SHP77 treated with DMSO at 0.1 percent for 48 hours (cell line): ENCODE results near the gene SPTBN5.

Experiments used
- DNase-seq: peaks from one replicate; lab custom pipeline; 2025; lab: John Stamatoyannopoulos, UW

Gene SPTBN5

DNA sequence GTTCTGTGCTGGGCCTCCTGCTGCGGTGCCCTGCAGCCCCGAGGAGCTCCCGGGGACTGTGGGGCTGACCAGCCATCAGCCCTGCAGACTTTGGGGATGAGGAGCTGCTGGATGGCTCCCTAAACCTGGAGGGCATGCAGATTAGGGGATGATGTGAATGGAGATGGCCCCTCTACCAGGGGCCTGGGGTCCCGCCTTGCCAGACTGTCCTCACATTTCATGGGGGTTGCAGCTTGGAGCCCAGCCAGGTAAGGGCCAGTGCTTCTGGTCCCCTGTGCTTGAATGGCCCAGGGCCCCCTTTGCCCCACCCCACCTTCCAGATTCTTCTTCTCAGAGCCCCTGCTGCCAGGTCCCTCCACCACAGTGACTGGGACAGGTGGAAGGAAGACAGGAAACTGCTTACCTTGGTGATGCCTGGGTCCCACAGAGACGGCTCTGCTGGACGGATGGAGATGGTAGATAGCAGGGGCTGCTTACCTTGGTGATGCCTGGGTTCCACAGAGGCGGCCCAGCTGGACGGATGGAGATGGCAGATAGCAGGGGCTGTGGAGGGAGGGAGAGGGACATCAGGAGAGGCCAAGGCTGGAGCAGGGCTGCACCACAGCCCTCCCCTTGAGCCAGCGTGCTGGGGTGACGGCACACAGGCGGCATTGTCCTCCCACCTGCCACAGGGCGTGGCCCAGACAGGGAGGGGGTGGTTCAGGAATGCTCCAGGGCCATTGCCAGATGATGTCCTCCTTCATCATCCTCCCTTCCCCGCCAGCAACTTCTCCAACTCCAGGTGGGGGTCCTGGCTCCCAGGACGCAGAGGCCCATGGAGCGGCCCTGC lies at the start of gene SPTBN5:
Gene SPTBN5 (minus strand): TSS at position 632 of the 829 bp plus-strand sequence. CDS start 556 bp downstream, at position 76.
- no peak for DNase-seq

DNA sequence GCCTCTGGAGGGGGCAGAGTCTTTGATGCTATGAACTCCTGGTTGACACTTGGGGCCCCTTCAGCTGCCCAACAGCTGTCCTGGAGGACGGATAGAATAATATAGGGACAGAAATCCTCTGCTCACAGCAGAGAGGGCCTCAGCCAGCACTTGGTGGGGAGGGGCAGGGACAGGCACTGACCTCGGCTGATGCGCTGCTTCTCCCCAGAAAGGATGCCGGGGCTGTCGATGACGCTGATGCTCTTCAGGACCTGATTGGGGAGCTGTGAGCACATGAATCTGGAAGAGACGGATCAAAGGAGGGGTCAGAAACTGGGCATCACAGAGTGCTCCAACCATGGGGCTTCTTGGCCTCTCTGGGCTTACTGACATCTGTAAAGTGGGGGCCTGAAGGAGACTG lies 49.0 kb upstream of the SPTBN5 start:
- no peak for DNase-seq

DNA sequence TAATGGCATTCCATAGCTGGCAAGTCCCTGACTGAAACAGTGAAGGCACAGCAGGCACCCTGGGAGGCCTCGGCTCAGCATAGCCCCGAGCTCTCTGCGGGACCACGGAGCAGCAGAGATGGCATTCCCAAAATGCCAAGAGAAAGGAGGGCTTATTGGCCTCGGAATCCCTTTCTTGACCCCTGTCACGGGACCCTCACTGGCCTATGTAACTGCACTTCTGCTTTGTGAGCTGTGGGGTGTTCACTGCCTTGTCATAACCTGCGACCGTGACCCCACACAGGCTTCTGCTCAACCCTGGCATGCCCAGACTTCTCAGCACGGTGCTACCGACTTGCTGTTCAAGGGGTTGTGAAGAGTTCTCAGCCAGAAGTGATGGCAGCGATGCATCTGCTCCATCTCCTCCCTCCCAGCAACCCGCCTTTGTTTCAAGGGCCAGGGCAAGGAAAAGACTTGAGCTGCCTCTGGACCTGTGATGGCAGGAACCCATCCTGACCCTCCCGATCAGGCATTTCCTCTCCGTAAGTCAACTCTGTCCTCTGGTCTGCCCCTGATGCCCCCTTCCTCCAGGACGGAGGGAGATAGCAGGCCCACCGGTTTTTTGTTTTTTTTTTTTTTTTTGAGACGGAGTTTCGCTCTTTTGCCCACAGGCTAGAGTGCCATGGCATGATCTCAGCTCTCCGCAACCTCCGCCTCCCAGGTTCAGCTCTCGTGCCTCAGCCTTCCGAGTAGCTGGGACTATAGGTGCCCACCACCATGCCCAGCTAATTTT lies 48.0 kb upstream of the SPTBN5 start:
- DNase-seq = no peak

DNA sequence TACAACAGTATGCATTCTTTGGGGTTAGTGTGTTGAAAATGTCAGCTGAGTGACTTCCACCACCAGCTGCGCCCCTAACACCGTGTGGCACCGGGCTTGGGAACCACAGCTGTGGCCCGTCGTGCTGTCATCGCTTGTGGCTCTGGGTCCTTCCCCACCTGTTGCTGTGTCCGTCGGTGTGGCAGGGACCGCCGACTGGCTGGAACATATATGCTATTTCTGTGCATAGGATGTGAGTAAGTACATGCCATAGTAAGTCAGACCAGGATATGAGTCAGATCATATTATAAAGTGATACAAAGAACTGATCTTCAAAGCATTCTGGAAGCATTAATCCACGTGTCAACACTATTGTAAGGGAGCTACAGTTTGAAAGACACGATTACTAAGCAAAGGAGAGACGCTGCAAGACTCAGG lies 46.6 kb upstream of the SPTBN5 start:
- no peak for DNase-seq

DNA sequence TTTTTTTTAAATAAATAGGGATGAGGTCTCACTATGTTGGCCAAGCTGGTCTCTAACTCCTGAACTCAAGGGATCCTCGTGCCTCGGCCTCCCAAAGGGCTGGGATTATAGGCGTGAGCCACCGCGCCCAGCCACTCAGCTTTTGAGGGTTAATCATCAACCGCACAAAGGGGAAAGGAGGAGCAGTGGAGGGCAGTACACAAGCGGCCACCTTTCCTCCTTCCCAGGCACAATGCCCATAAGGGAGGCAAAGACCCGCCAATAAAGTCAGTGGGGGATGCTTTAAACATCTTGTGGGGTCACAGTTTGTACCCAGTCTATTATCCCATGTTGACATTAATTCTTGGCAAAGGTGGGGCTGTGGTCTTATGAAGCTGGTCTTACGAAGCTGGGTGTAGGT lies 46.1 kb upstream of the SPTBN5 start:
- DNase-seq = no peak

DNA sequence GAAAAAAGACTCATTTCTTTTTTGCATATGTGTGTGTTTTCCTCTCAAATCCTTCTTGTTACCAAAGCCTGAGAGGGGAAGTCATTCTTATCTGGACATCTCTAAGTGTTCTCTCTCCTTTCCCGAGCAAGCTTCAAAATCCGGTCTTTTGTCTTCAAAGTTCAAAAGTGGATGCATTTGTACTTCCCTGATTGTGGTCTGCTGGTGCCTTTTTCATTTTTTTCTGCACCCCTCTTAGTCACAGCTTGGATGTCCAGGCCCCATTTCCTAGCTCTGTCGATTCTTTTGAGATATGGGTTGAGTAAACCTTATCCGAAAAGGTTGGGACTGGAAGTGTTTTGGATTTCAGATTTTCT lies 43.7 kb upstream of the SPTBN5 start:
- DNase-seq = no peak

DNA sequence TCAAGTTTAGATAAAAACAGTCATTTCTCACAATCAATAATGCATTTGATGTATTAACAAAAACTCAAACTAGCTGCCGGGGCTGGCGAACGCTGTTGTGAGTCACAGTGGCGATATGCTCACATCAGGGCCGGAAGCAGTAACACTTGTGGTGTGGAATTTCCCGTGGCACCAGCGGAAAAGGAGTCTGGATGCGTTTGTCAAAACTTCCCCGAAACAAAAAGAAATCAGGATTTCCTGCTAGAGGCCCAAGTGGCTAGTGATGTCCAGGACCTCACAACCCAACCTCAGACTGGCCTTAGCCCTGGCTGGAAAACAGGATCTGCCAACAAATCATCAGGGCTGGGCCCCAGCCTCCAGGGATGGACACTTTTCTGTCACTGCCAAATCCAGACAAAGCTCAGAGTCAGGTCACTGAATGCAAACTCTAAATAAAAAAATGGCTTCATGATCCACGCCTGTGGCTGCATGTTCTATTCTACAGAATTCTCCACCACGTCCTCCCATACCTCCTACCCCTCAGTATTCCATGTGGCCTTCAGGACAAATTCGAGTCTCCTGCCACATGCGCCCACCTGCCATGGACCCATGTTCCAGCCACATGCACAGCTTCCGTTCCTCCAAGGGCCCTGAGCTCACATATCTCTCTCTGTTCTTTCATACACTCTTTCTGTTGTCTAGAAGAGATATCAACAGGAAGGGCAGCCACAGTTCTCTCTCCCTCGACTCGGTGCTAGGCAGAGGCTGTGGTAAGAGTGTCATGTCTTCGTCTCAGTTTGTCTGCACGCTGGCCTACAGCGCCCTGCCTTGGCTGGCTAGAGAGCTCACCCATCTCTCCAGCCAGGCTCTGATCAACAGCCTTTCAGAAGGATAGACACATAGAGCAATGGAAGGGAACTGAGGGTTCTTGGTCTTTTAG lies 43.1 kb upstream of the SPTBN5 start:
- no peak for DNase-seq

DNA sequence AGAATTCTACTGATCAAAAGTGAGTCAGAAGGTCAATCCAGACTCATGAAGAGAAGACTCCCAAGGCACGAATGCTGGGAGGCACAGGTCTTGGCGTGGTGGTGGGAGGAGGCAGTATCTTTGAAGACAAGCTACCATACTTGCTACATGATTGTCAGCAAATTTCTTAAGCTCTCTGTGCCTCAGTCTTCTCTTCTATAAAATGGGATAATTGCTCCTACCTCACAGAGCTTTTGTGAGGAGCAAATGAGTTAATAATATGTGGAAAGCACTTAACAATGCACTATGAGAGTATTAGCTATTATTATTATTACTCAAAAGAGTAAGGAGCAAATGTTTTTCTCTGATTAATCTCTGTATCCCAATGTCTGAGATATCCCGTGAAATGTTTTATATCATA lies 42.3 kb upstream of the SPTBN5 start:
- no peak for DNase-seq

DNA sequence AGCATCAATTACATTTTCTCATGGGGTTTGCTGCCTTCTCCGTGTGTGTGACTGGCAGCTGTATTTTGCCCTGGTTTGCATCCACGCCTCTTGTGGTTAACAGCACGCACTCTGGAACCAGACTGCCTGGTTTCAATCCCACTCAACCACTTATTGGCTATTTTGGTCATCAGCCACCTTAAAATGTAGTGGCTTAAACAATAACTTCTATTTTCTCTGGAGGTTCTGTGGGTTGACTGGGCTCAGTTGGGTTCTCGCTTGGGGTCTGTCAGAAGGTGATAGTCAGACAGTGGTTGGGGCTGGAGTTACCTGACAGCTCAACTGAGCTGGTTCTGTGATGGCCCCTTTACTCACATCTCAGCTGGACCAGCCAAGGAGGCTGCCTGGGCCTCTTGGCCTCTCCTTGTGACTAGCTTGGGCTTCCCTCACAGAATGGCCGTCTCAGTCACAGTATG lies 41.7 kb upstream of the SPTBN5 start:
- DNase-seq = no peak

DNA sequence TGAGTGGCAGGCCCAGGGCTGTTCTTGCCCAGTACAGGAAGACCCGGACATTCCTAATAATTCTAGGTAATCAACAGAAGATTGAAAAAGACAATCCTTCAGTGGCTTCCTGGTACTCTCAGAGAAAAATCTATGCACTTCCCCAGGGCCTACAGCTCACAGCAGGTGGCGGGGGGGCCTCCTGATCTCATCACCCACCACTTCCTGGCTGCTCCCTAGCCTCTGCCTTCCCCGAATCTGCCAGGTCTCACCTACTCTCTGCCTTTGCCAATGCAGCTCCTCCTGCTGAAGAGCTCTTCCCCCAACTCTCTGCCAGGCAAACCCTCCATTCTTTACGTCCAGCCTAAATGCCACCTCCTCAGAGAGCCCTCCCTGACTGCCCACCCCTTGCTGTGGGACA lies 41.0 kb upstream of the SPTBN5 start:
- no peak for DNase-seq

DNA sequence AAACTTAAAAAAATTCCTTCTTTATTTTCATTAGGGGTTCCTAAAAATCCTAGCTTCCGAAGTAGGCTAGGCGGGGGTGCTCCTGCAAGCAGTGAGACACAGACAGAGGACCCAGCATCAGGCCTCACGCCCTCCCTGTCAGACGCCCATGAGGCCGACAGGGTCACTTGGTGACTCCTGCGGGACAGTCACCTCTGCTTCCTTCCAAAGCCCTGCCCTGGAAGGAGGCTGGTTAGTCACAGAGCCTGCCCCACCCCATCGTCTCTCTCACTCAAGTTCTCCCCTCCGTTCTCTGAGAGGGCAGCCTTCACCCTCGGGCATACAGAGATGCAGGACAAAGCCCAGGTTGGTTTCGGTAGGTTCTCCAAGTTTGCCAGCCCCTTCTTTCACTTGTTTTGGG lies 39.9 kb upstream of the SPTBN5 start:
- no peak for DNase-seq

DNA sequence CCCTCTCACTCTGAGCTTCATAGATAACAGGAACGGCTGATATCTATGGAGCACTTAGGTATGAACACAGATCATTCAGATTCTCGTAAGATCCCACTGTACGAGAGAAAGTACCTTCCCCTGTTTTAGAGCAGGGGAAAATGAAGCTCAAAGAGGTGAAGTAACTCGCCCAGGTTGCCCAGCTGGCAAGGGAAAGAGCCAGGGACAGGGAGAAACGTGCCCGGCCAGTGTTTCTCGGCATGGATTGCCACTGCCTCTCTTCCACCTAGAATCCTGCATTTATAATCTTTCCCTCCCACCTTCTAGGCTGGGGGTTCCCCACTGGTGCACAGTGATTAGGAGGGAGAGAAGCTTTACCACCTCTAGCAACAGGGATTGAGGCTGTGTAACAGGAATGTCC lies 39.5 kb upstream of the SPTBN5 start:
- no peak for DNase-seq

DNA sequence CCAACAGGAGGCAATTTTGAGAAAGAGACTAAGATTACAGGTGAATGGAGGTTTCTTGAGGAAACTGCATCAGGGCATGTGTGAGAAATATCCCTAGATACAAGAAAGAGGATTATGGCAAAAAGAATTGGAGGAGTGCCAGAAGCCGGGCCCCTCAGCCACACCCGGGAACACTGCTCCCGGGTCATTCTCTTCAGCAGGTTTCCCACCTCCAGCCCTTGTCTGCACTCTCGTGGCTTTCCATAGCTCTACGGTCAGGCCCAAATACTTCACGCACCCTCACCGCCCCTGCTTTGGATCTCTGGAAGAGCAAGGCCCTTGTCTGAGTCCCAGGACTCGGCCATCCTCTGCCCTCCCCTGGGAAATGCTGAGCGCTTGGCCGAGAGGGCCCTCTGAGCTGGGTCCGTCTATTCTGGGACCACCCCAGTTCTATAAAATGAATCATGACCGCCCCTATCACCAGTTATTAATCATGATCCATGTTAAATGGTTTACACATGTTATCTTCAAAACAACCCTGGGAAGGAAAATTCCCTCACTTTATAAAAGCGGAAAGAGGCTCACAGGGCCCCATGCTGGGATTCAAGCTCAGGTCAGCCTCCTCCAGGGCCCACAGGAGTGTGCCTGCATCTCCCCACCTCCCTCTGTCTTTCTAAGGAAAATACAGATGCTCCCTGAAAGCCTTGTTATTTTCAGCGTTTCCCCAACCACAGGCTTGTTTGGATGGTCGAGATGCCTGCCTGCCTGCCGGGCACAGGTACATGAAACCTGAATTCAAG lies 38.8 kb upstream of the SPTBN5 start:
- DNase-seq = no peak

DNA sequence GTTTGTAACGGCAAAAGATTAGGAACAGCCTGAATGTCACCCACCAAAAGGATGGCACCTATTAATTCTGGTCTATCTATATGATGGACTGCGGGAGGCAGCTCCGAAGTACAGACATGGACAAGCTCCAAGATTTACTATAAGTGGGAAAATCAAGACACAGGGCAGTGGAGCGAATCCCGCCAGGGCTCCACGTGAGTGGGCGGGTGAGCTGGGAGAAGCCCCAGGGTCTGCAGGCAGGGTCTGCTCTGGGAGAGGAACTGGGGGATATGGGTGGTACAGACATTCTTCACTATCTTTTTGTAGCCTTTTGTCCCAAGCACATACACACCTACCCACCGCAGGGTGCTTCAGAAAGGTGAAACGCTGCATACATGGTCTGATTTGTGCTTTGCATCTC lies 38.2 kb upstream of the SPTBN5 start:
- no peak for DNase-seq

DNA sequence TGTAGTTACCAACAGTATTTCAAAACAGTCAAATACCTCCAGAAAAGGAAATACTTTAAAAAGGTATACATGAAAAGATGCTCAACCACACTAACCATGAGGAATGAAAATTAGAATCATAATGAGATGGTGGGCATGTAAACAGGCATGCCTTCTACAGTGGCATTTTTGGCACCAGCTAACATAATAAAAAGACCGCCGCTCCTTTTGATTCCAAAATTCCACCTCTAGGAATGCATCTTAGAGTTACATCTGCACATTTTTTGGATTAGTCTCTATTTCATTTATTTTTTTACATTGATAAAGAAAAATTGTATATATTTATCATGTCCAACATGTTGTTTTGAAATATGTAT lies 37.0 kb upstream of the SPTBN5 start:
- DNase-seq = no peak

DNA sequence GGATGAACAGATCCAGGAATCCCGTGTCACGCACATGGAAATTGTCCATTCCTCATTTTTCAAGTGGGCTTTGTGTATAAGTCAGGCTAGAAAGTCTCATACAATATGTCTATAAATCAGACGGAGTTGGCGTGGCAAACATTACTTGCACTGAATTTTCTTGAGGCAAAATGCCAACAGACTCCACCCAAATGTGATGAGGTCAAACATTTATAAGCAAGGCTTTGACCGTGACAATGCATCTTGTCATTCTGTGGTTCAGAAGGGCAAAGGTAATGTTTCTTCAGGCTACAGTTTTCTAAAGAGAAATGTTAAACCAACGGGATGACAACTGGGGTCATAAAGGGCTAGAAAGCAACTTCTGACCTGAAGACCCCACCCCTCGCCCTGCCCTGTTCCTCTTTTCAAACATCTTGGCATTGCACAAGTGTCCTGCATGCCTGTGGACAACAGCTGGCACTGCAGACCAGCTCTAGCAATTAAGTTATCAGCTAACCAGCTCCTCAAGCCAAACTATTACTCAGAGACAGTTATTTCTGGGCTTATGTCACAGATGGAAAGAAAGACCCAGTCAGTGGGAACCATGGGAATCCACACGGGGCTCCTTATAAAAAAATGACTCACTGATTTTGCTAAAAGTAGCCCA lies 36.5 kb upstream of the SPTBN5 start:
- DNase-seq = no peak

DNA sequence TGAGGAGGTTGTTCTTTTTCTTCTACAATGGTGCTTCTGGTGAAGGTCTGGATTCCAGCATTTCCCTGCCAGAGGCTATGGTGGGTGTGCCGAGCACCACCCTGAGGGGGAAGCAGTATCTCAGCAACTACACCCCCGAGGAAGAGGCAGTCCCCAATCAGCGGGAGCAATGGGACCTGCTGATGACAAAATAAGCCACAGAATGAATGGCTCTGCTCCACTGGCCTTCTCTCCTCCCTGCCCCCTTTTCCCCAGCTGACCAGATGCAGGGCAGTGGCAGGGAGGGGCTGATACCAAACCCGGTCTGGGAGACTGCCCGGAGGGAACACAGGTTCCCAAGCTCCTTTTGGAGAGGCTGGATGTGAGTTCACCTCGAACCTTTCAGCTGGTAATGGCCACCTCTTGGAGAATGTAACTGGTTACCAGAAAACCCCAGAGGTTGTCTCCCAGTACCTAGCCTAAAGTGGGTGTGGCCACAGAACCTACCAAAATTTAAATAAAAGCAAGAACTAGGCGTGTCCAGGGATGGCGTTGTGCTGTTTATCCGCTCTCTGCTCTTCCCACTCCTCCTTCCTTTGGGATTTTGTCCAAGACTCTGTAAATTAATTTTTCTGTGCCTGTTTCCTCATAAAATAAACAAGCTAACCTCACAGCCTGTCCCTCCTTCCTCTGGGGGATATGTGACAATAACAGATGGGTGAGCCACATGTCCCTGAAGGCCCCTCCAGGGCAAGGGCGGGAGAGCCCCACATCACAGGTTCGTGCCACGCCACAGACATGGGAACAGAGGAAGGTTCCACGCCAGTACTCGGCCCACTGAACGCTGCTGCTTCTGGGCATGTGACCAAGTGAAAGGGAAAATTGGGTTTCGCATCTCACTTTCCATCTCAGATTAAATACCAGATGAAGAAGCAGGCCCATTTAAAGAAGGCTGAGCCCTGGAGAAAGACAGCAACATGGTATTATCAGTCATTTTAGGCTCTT lies 35.1 kb upstream of the SPTBN5 start:
- DNase-seq = no peak

DNA sequence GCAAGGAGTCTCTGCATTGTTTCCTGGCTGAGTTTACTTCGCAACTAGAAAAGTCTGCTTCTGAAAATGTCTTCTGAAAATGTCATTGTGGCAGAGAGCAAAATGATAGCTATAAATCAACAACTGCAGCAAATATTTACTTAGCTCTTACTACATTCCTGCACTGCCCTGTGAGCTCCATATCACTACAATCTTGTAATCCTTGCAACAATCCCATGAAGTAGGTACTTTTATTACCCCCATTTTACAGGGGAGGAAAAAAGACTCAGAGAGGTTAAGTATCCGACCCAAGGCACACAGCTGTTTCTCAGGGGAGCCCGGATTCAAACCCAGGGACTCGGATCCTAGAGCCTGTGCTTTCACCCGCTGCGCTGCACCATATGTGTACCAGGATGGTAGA lies 34.2 kb upstream of the SPTBN5 start:
- DNase-seq = no peak

DNA sequence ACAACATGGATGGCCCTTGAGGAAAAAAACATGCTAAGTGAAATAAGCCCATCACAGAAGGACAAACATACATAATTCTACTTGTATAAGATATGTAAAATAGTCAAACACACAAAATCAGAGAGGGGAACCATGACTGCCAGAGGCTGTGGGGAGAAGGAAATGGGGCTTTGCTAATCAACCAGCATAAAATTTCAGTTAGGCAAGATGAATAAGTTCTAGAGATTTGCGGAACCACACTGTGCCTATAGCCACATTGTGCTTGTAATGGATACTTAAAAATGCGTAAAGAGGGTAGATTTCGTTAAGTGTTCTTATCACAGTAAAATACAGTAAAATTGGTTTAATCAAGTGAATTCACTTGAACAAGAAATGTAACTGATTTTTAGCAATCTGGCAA lies 33.7 kb upstream of the SPTBN5 start:
- no peak for DNase-seq
